ENCODE data around the gene NCOA7.

GRCh38 chr6:125970760-125971159 lies 180.0 kb downstream of the NCOA7 start:
- TF ChIP-seq TAF1 (IDR thresholded peaks at IDR 0.05; ENCODE audit: borderline replicate concordance, low read depth, low read length) (no peak), POLR2A (IDR thresholded peaks at IDR 0.05; ENCODE audit: low read depth, low read length) (no peak)

Data from GM12892 (cell line).